Keratinocyte (primary cell): ENCODE measurements around the gene HSPBP1. TPM values are rescaled to one million over a fixed set of nuclear protein-coding genes. Genes with fewer than 3 reads are reported as not detected.

Experiments
- DNase-seq: peaks from one replicate; pipeline ENCODE4 v3.0.0-alpha.2; 2011; ENCODE audit warnings: low read depth, missing footprints, low spot score
- FAIRE-seq: peaks from 2 replicates; lab custom pipeline; 2011; peaks lifted over from hg19 to GRCh38; lab: Jason Lieb, UNC
- H2AFZ ChIP-seq: 2 replicates; pipeline ENCODE4 v1.6.0; 2012; ENCODE audit warnings: low read length, control low read depth, inconsistent platforms; ENCODE audit not compliant: control insufficient read depth
- H3K27ac ChIP-seq: 2 replicates; pipeline ENCODE4 v1.5.1; 2011; ENCODE audit warnings: low read length; ENCODE audit not compliant: control insufficient read depth, insufficient read depth
- H3K27me3 ChIP-seq: 3 replicates; pipeline ENCODE4 v1.6.0; 2011; ENCODE audit warnings: low read length; ENCODE audit not compliant: control insufficient read depth, insufficient read depth; ENCODE audit errors: extremely low read depth
- H3K36me3 ChIP-seq, 2 experiments: 2 replicates in 1 of 2; 3 replicates in 1 of 2; pipeline ENCODE4 v1.5.1; 2011; ENCODE audit warnings: low read length in 2 of 2, mild to moderate bottlenecking in 1 of 2; ENCODE audit not compliant: control insufficient read depth in 2 of 2, insufficient read depth in 2 of 2; ENCODE audit errors: extremely low read depth in 1 of 2
- H3K4me1 ChIP-seq: 3 replicates; pipeline ENCODE4 v1.5.1; 2011; ENCODE audit warnings: low read length; ENCODE audit not compliant: control insufficient read depth, insufficient read depth; ENCODE audit errors: extremely low read depth
- H3K4me2 ChIP-seq: 3 replicates; pipeline ENCODE4 v1.6.0; 2011; ENCODE audit warnings: low read depth, low read length; ENCODE audit not compliant: control insufficient read depth, insufficient read depth; ENCODE audit errors: extremely low read depth
- H3K4me3 ChIP-seq, 3 experiments: fragments of 200-600 bp in 1 of 3; sonication (generic) in 1 of 3; 2 replicates in 2 of 3; 3 replicates in 1 of 3; pipeline ENCODE4 v1.5.1; 2011 to 2016; ENCODE audit warnings: low read length in 3 of 3, mild to moderate bottlenecking in 3 of 3, control low read depth in 2 of 3, inconsistent platforms in 1 of 3, low read depth in 1 of 3, mixed read lengths in 1 of 3, mixed run types in 1 of 3, moderate library complexity in 1 of 3; ENCODE audit not compliant: control insufficient read depth in 2 of 3, insufficient read depth in 2 of 3; ENCODE audit errors: extremely low read depth in 1 of 3
- H3K79me2 ChIP-seq: 2 replicates; pipeline ENCODE4 v1.6.0; 2012; ENCODE audit warnings: low read length; ENCODE audit not compliant: control insufficient read depth, insufficient read depth
- H3K9ac ChIP-seq: 3 replicates; pipeline ENCODE4 v1.6.0; 2011; ENCODE audit warnings: low read length; ENCODE audit not compliant: control insufficient read depth, insufficient read depth; ENCODE audit errors: extremely low read depth
- H3K9me1 ChIP-seq: 3 replicates; pipeline ENCODE4 v1.6.0; 2011; ENCODE audit warnings: low read length; ENCODE audit not compliant: control insufficient read depth, insufficient read depth; ENCODE audit errors: extremely low read depth
- H3K9me3 ChIP-seq: 2 replicates; pipeline ENCODE4 v1.5.1; 2012; ENCODE audit warnings: low read depth, low read length; ENCODE audit not compliant: control insufficient read depth
- H4K20me1 ChIP-seq: 3 replicates; pipeline ENCODE4 v1.6.0; 2011; ENCODE audit warnings: low read length; ENCODE audit not compliant: control insufficient read depth, insufficient read depth; ENCODE audit errors: extremely low read depth
- EZH2 ChIP-seq: IDR thresholded peaks from one replicate; pipeline ENCODE4 v1.6.1; 2012; ENCODE audit warnings: inconsistent platforms, mild to moderate bottlenecking, low read length, moderate library complexity
- dilution Hi-C: fragments of 300-500 bp; cut with MboI; formaldehyde crosslinking; loops from one replicate; pipeline ENCODE4 v1.7.0; 2020; ENCODE audit warnings: low sequenced_read_pairs; ENCODE audit not compliant: extremely low pct_ligation_motif_present
- polyA plus RNA-seq, 5 experiments: library from polyadenylated mRNA; depleted of rRNA in 3 of 5; stranded (reverse) in 3 of 5; stranded (forward) in 1 of 5; unstranded in 1 of 5; fragments of >200 nt; gene quantifications; 1 replicate in 1 of 5; 2 replicates in 3 of 5; 3 replicates in 1 of 5; pipeline versions ENCODE4 v1.2.1 to v1.2.3, GENCODE V29; 2011 to 2012; ENCODE audit warnings: missing spikeins in 2 of 5, low read depth in 1 of 5, low replicate concordance in 1 of 5
- TF ChIP-seq, protein P1 (sequence below), 3 experiments: IDR thresholded peaks in 1 of 3; conservative IDR thresholded peaks in 1 of 3; optimal IDR thresholded peaks in 1 of 3; 2 replicates in 2 of 3; 3 replicates in 1 of 3; pipeline versions ENCODE3 to v1.5.1; 2011; ENCODE audit warnings: low read length in 3 of 3, mild to moderate bottlenecking in 3 of 3, moderate library complexity in 2 of 3, control low read depth in 1 of 3, inconsistent platforms in 1 of 3; ENCODE audit not compliant: insufficient read depth in 2 of 3; ENCODE audit errors: extremely low read depth in 1 of 3

Gene HSPBP1
- polyA plus RNA-seq, 1 donor (not counting 4 experiments of a cell fraction or from before 2014, with no cell fraction given) = 20.2 TPM

DNA sequence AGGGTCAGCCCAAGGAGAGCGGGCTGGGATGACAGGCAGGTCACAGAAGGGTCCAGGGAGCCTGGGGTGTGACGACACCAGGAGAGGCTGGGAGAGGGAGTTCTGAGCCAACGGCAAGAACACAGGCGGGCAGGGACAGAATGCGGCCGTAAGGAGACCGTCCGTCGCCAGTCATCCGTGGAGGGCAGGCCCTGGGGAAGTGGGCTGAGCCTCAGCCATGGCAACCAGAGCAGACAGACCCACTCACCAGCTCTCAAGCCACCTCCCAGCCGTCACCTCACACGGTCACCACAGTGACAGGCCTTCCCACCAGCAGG, 47.7 kb downstream of the HSPBP1 start:
- no peak for DNase-seq
- Histone ChIP-seq H3K9me3 (no peaks in the 10 kb centered on the region), H3K27me3 (no peaks in the 10 kb centered on the region), H3K9me1 (no peaks in the 10 kb centered on the region), H3K4me3 (no peak overlapping the region), H4K20me1 (no peaks in the 10 kb centered on the region), H3K9ac (no peak overlapping the region), H3K36me3 (peaks cover 39 to 45% of the 10 kb centered on the region in 2 experiments), H2AFZ (no peak overlapping the region), H3K4me2 (no peak overlapping the region), H3K79me2 (no peaks in the 10 kb centered on the region), H3K27ac (no peak overlapping the region), H3K4me1 (no peaks in the 10 kb centered on the region)
- dilution Hi-C loops = no loop called here
- FAIRE-seq = no peak
- TF ChIP-seq, protein P1, sequence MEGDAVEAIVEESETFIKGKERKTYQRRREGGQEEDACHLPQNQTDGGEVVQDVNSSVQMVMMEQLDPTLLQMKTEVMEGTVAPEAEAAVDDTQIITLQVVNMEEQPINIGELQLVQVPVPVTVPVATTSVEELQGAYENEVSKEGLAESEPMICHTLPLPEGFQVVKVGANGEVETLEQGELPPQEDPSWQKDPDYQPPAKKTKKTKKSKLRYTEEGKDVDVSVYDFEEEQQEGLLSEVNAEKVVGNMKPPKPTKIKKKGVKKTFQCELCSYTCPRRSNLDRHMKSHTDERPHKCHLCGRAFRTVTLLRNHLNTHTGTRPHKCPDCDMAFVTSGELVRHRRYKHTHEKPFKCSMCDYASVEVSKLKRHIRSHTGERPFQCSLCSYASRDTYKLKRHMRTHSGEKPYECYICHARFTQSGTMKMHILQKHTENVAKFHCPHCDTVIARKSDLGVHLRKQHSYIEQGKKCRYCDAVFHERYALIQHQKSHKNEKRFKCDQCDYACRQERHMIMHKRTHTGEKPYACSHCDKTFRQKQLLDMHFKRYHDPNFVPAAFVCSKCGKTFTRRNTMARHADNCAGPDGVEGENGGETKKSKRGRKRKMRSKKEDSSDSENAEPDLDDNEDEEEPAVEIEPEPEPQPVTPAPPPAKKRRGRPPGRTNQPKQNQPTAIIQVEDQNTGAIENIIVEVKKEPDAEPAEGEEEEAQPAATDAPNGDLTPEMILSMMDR (optimal IDR thresholded peaks at IDR 0.05 in 1 of 3, IDR thresholded peaks at IDR 0.05 in 1 of 3, conservative IDR thresholded peaks at IDR 0.05 in 1 of 3; ENCODE audit: extremely low read depth in 1 of 3, insufficient read depth in 2 of 3, low read length in 3 of 3) = no peak
- TF ChIP-seq EZH2 = no peak

- H3K9me3 ChIP-seq = no peaks in the 10 kb centered on the region
- H3K36me3 ChIP-seq = peaks cover 36 to 39% of the 10 kb centered on the region in 2 experiments
- H3K27ac ChIP-seq = no peak overlapping the region
- H3K9me1 ChIP-seq = no peaks in the 10 kb centered on the region
- dilution Hi-C loops = no loop called here
- no peak overlapping the region for H3K9ac ChIP-seq
- H3K27me3 ChIP-seq = no peaks in the 10 kb centered on the region
- H4K20me1 ChIP-seq = no peaks in the 10 kb centered on the region
- H2AFZ ChIP-seq = no peak overlapping the region
- H3K4me1 ChIP-seq = no peaks in the 10 kb centered on the region
- FAIRE-seq = no peak
- TF ChIP-seq, protein P1 (optimal IDR thresholded peaks at IDR 0.05 in 1 of 3, IDR thresholded peaks at IDR 0.05 in 1 of 3, conservative IDR thresholded peaks at IDR 0.05 in 1 of 3; ENCODE audit: extremely low read depth in 1 of 3, insufficient read depth in 2 of 3, low read length in 3 of 3) = no peak
- TF ChIP-seq EZH2 = no peak
- H3K4me2 ChIP-seq = no peak overlapping the region
- H3K79me2 ChIP-seq = no peaks in the 10 kb centered on the region
- no peak overlapping the region for H3K4me3 ChIP-seq
- no peak for DNase-seq
These were observed 48.3 kb downstream of the HSPBP1 start for GRCh38 chr19:55231391-55232285.
